ENCODE data around the gene CD300LD.

GRCh38 chr17:74641224-74641957 lies 49.3 kb upstream of the CD300LD start:
- no peak for TF ChIP-seq CTCF (IDR thresholded peaks at IDR 0.05; ENCODE audit: insufficient read depth, low read length, poor library complexity, severe bottlenecking)
- TF ChIP-seq EZH2phosphoT487 (conservative IDR thresholded peaks at IDR 0.05; ENCODE audit: low read length) = no peak

All from SU-DHL-6 (cell line).